Measurements from ENCODE around the gene CFDP1. TPM values are rescaled to one million over a fixed set of nuclear protein-coding genes. Genes with fewer than 3 reads are reported as not detected.
"Not testable (repeated sequence)": the region's sequence is repeated elsewhere in the genome, so short reads cannot be mapped to it uniquely, and the experiment has no call there.

CFDP1 gene
- total and polyA plus RNA-seq, 2 donors (not counting 1 experiment from before 2014, with no cell fraction given): 6.3 to 42.8 TPM

GRCh38 chr16:75273054-75273925 lies 160.0 kb downstream of the CFDP1 start:
- Mint-ChIP-seq H3K4me3 (no peak overlapping the region), H3K4me1 (no peaks in the 10 kb centered on the region), H3K27ac (no peak overlapping the region), H3K9me3 (ENCODE audit: insufficient read depth) (no peaks in the 10 kb centered on the region), H3K27me3 (peaks cover 24% of the 10 kb centered on the region)
- H3K36me3 ChIP-seq (replicated peaks in 1 of 2; ENCODE audit: control extremely low read depth in 1 of 2, control insufficient read depth in 1 of 2, extremely low read depth in 1 of 2, insufficient read depth in 2 of 2, low read length in 1 of 2): no peaks in the 10 kb centered on the region
- peaks cover 0 to 31% (median 2%) of the 10 kb centered on the region in 4 experiments for H3K27me3 ChIP-seq (replicated peaks in 1 of 4; ENCODE audit: control extremely low read depth in 1 of 4, control insufficient read depth in 3 of 4, insufficient read depth in 4 of 4, low read length in 3 of 4)
- H2AFZ ChIP-seq (ENCODE audit: insufficient read depth, low read depth, low read length, poor library complexity, severe bottlenecking): no peak overlapping the region
- peaks cover 0 to 7% (median 0%) of the 10 kb centered on the region in 3 donors for H3K9me3 ChIP-seq (ENCODE audit: control extremely low read depth in 1 of 3, control insufficient read depth in 2 of 3, insufficient read depth in 1 of 3, low read length in 2 of 3)
- H3K4me3 ChIP-seq (ENCODE audit: control extremely low read depth in 1 of 5, extremely low read depth in 1 of 5, insufficient read depth in 1 of 5, low read depth in 2 of 5, low read length in 4 of 5): no peak overlapping the region
- H3K9ac ChIP-seq (ENCODE audit: low read length): no peak overlapping the region
- no peaks in the 10 kb centered on the region for H3K4me1 ChIP-seq (ENCODE audit: control insufficient read depth in 2 of 2, insufficient read depth in 2 of 2, low read length in 2 of 2)
- ChIA-PET POLR2A (interaction anchor here (0.7 kb wide), 1 partner anchor 20 kb away, joined by 4 read pairs; no protein-coding TSS in a partner anchor), CTCF (no interaction called here)
- TF ChIP-seq CTCF (IDR thresholded peaks at IDR 0.05): no peak
- TF ChIP-seq EZH2 (IDR thresholded peaks at IDR 0.05; ENCODE audit: borderline replicate concordance, insufficient read depth, low read depth, low read length, poor library complexity, severe bottlenecking): no peak
- no peaks in the 10 kb centered on the region for H3K79me2 ChIP-seq (ENCODE audit: control insufficient read depth, insufficient read depth, low read length)
- ATAC-seq (ENCODE audit: low read depth) (no peak), DNase-seq (no peak)
- intact Hi-C loops (cut with micrococcal nuclease): no loop called here
- H3K4me2 ChIP-seq (replicated peaks; ENCODE audit: low read depth, low read length, poor library complexity, severe bottlenecking): no peak overlapping the region
- no peak overlapping the region for H3K27ac ChIP-seq (ENCODE audit: low read length in 2 of 2)
- H4K20me1 ChIP-seq (ENCODE audit: control insufficient read depth, insufficient read depth, low read length, poor library complexity, severe bottlenecking): no peaks in the 10 kb centered on the region
- WGBS (ENCODE audit: insufficient coverage): 95% methylated on average over 22 of the region's 23 CpGs

GRCh38 chr16:75272629-75273028 lies 160.7 kb downstream of the CFDP1 start:
- not testable (repeated sequence) for H3K4me3 Mint-ChIP-seq, H3K27ac Mint-ChIP-seq
- WGBS (ENCODE audit: insufficient coverage): 94% methylated on average over 8 of the region's 10 CpGs

More at GRCh38 chr16:75272629-75273028, 160.7 kb downstream of the CFDP1 start:
- DNase-seq; CTCF ChIA-PET; H3K9me3 Mint-ChIP-seq (ENCODE audit: insufficient read depth); H3K79me2 ChIP-seq (ENCODE audit: control insufficient read depth, insufficient read depth, low read length); H3K4me2 ChIP-seq (replicated peaks; ENCODE audit: low read depth, low read length, poor library complexity, severe bottlenecking); H3K4me1 Mint-ChIP-seq; H3K9ac ChIP-seq (ENCODE audit: low read length); H3K4me3 ChIP-seq (ENCODE audit: control extremely low read depth in 1 of 5, extremely low read depth in 1 of 5, insufficient read depth in 1 of 5, low read depth in 2 of 5, low read length in 4 of 5); H3K4me1 ChIP-seq (ENCODE audit: control insufficient read depth in 2 of 2, insufficient read depth in 2 of 2, low read length in 2 of 2); H4K20me1 ChIP-seq (ENCODE audit: control insufficient read depth, insufficient read depth, low read length, poor library complexity, severe bottlenecking); H2AFZ ChIP-seq (ENCODE audit: insufficient read depth, low read depth, low read length, poor library complexity, severe bottlenecking); H3K27ac ChIP-seq (ENCODE audit: low read length in 2 of 2); intact Hi-C loops (cut with micrococcal nuclease); ATAC-seq (ENCODE audit: low read depth); H3K36me3 ChIP-seq (replicated peaks in 1 of 2; ENCODE audit: control extremely low read depth in 1 of 2, control insufficient read depth in 1 of 2, extremely low read depth in 1 of 2, insufficient read depth in 2 of 2, low read length in 1 of 2): not testable (repeated sequence)
- Histone ChIP-seq H3K27me3 (replicated peaks in 1 of 4; ENCODE audit: control extremely low read depth in 1 of 4, control insufficient read depth in 3 of 4, insufficient read depth in 4 of 4, low read length in 3 of 4) (peaks cover 0 to 35% (median 4%) of the 10 kb centered on the region in 4 experiments), H3K9me3 (ENCODE audit: control extremely low read depth in 1 of 3, control insufficient read depth in 2 of 3, insufficient read depth in 1 of 3, low read length in 2 of 3) (peaks cover 0 to 14% (median 0%) of the 10 kb centered on the region in 3 donors)
- POLR2A ChIA-PET: interaction anchor here (0.7 kb wide), 1 partner anchor 20 kb away, joined by 4 read pairs; no protein-coding TSS in a partner anchor
- peaks cover 24% of the 10 kb centered on the region for H3K27me3 Mint-ChIP-seq

Data from B cell (primary cell).